ENCODE data around the gene AVP. TPM values are rescaled to one million over a fixed set of nuclear protein-coding genes. Genes with fewer than 3 reads are reported as not detected.
"Not testable (repeated sequence)": the region's sequence is repeated elsewhere in the genome, so short reads cannot be mapped to it uniquely, and the experiment has no call there.

AVP gene, protein sequence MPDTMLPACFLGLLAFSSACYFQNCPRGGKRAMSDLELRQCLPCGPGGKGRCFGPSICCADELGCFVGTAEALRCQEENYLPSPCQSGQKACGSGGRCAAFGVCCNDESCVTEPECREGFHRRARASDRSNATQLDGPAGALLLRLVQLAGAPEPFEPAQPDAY
- not detected for polyA plus RNA-seq (2012; ENCODE audit: low read depth, missing spikeins)

DNA sequence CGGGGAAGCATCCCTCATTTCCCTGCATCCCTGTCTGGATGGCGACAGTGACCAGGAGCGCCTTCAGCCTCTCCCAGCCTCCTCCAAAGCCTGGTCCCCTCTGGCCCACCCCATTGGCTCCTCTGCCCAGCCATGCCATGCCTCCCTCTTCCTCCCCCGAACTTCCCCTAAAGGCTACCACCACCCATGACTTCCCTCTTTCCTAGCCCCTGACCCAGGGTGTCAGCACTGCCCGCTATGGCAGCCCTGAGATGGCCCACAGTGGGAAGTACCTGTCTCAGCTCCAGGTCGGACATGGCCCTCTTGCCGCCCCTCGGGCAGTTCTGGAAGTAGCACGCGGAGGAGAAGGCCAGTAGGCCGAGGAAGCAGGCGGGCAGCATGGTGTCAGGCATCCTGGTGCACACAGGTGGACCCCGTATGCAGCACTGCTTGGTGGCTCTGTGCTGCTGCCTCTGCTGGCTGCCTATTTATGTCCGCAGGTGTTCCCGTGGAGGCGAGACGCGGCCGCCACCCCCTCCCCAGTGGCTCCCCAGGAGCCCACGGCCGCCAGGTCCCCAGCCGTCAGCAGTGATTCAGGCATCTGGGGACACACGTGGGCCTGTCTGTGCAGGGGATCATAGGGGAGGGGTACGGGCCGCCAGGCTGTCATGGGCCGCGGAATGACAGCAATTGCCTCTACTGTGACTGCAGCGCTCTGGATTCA, at the start of gene AVP:
TSS of gene AVP (minus strand) at position 442 of the 703 bp plus-strand sequence. CDS start at position 392, 50 bp downstream.
- no peak for DNase-seq (ENCODE audit: insufficient read length, low spot score)
- FAIRE-seq = no peak
- TF ChIP-seq TAF1 (IDR thresholded peaks at IDR 0.05; ENCODE audit: low read depth, low read length) (no peak), POLR2A (IDR thresholded peaks at IDR 0.05; ENCODE audit: low read depth, low read length) (no peak), POLR2AphosphoS5 (IDR thresholded peaks at IDR 0.05; ENCODE audit: low read depth, low read length) (no peak), PAX5 (IDR thresholded peaks at IDR 0.05; ENCODE audit: insufficient read depth, low read length, severe bottlenecking) (no peak)

DNA sequence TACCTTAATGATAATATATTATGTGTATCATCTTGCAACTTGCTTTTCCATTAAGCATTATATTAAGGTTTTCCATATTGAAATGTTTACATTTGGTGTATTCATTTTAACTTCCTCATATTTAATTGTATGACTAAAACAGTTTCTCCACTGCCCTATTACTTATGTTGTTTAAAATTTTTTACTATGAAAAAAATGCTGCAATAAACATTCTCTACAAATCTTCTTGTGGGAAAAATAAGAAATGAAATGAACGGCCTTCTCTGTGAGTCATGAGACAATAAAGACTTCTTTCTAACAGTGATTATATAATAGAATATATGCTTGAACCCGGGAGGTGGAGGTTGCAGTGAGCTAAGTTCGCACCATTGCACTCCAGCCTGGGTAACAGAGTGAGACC, 49.6 kb upstream of the AVP start:
- no peak for TF ChIP-seq POLR2A (IDR thresholded peaks at IDR 0.05; ENCODE audit: low read depth, low read length)
- TF ChIP-seq PAX5 (IDR thresholded peaks at IDR 0.05; ENCODE audit: insufficient read depth, low read length, severe bottlenecking) = no peak
- TF ChIP-seq TAF1 (IDR thresholded peaks at IDR 0.05; ENCODE audit: low read depth, low read length) = no peak
- DNase-seq (ENCODE audit: insufficient read length, low spot score) = no peak
- FAIRE-seq = no peak

DNA sequence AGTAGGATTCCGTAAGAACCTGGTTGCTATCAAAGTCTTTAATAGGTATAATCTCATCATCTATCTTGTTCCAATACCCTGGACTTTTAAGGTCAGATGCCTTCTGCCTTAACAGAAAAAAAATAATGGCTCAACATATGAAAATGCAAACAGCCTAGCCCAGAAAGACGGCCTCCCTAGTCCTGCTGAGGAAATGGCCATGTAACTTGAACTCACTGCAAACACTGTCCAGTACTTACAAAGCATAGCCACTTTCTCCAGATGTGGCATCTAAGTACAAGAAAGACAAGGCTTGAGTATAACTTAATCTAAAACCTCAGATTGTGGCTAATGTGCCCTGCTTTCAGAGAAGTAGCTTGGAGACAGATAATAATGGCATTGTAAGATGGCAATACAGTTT, 48.6 kb upstream of the AVP start:
- DNase-seq (ENCODE audit: insufficient read length, low spot score) (no peak), FAIRE-seq (no peak)
- no peak for TF ChIP-seq PAX5 (IDR thresholded peaks at IDR 0.05; ENCODE audit: insufficient read depth, low read length, severe bottlenecking)
- no peak for TF ChIP-seq POLR2AphosphoS5 (IDR thresholded peaks at IDR 0.05; ENCODE audit: low read depth, low read length)
- TF ChIP-seq POU2F2 (IDR thresholded peaks at IDR 0.05; ENCODE audit: low read depth, low read length) = no peak
- TF ChIP-seq POLR2A (IDR thresholded peaks at IDR 0.05; ENCODE audit: low read depth, low read length) = no peak
- no peak for TF ChIP-seq SPI1 (IDR thresholded peaks at IDR 0.05; ENCODE audit: low read depth, low read length)

DNA sequence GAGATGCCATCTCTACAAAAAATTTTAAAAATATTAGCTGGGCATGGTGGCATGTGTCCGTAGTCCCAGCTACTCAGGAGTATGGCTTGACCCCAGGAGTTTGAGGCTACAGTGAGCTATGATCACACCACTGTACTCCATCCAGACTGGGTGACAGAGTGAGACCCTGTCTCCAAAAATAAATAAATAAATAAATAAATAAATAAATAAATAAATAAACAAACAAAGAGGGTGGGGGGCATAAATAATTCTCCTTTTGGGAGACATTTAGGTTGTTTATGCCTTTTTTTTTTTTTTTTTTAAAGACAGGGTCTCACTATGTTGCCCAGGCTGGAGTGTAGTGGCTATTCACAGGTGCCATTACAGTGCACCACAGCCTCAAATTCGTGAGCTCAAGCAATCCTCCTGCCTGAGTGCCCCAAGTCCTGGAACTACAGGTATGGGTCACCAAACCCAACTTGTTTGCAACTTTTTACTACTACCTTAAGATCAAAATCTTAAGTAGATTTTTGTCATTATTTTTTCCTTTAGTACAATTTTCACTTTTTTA, 45.6 kb upstream of the AVP start:
- DNase-seq (ENCODE audit: insufficient read length, low spot score) (no peak), FAIRE-seq (no peak)
- TF ChIP-seq PAX5 (IDR thresholded peaks at IDR 0.05; ENCODE audit: insufficient read depth, low read length, severe bottlenecking) = no peak
- no peak for TF ChIP-seq POU2F2 (IDR thresholded peaks at IDR 0.05; ENCODE audit: low read depth, low read length)
- TF ChIP-seq TAF1 (IDR thresholded peaks at IDR 0.05; ENCODE audit: low read depth, low read length) = no peak
- no peak for TF ChIP-seq SPI1 (IDR thresholded peaks at IDR 0.05; ENCODE audit: low read depth, low read length)

DNA sequence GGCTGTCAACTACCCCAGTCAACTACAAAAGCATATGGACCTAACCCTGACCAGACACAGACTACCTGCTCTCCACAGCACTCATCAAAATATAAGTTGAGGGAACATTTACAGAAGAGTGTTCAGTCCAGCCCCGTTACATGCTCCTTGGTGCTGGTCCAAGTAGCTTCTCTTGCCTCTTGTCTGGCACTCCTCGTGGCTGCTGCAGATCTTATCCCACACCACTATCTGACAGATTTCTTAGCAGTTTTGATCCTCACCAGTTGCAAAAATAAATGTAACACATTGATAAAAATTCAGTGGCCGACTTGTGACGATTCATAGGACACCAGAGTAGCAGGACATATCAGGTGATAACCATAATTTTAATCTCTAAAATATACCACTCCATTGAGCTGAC, 44.6 kb upstream of the AVP start:
- no peak for DNase-seq (ENCODE audit: insufficient read length, low spot score)
- TF ChIP-seq SPI1 (IDR thresholded peaks at IDR 0.05; ENCODE audit: low read depth, low read length) (no peak), POLR2A (IDR thresholded peaks at IDR 0.05; ENCODE audit: low read depth, low read length) (no peak), POLR2AphosphoS5 (IDR thresholded peaks at IDR 0.05; ENCODE audit: low read depth, low read length) (no peak), PAX5 (IDR thresholded peaks at IDR 0.05; ENCODE audit: insufficient read depth, low read length, severe bottlenecking) (no peak), TAF1 (IDR thresholded peaks at IDR 0.05; ENCODE audit: low read depth, low read length) (no peak), POU2F2 (IDR thresholded peaks at IDR 0.05; ENCODE audit: low read depth, low read length) (no peak)
- FAIRE-seq = no peak

DNA sequence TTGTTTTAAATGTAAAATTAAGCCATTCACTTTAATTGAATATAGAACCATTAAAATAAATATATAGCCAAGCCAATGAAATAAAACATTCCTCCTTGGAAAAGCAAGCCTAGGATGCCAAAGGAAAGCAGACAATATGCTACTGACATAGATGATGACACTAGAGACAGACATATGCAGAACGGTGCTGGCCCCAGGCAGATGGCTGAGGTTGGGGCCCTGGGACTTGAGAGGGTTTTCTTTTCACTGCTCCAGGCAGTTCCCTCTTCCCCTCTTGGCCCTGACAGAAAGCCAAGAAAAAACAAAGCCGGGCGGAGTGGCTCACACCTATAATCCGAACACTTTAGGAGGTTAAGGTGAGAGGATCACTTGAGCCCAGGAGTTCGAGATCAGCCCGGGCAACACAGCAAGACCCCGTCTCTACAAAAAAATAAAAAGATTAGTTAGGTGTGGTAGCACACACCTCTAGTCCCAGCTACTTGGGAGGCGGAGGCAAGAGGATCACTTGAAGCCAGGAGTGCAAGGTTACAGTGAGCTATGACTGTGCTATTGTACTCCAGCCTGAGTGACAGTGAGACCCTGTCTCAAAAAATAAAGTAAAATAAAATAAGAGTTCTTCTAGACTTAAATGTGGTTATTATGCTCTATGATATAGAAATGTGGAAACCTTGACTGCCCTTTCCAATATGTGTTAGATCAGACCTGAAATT, 43.9 kb upstream of the AVP start:
- FAIRE-seq = no peak
- no peak for TF ChIP-seq PAX5 (IDR thresholded peaks at IDR 0.05; ENCODE audit: insufficient read depth, low read length, severe bottlenecking)
- no peak for TF ChIP-seq POU2F2 (IDR thresholded peaks at IDR 0.05; ENCODE audit: low read depth, low read length)
- no peak for TF ChIP-seq POLR2A (IDR thresholded peaks at IDR 0.05; ENCODE audit: low read depth, low read length)
- TF ChIP-seq POLR2AphosphoS5 (IDR thresholded peaks at IDR 0.05; ENCODE audit: low read depth, low read length) = no peak
- no peak for TF ChIP-seq TAF1 (IDR thresholded peaks at IDR 0.05; ENCODE audit: low read depth, low read length)
- no peak for TF ChIP-seq SPI1 (IDR thresholded peaks at IDR 0.05; ENCODE audit: low read depth, low read length)

DNA sequence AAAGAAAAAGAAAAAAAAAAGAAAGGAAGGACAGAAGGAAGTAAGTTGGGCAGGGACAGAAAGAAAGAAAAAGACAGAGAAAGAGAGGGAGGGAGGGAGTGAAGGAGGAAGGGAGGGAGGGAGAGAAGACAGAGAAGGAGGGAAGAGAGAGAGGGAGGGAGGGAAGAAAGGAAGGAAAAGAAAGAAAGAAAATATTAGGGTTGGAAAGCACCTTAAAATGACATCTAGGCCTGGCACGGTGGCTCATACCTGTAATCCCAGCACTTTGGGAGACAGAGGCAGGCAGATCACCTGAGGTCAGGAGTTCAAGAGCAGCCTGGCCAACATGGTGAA, 42.0 kb upstream of the AVP start:
- TF ChIP-seq POLR2A (IDR thresholded peaks at IDR 0.05; ENCODE audit: low read depth, low read length) = no peak
- TF ChIP-seq POLR2AphosphoS5 (IDR thresholded peaks at IDR 0.05; ENCODE audit: low read depth, low read length) = no peak
- TF ChIP-seq SPI1 (IDR thresholded peaks at IDR 0.05; ENCODE audit: low read depth, low read length) = no peak
- TF ChIP-seq POU2F2 (IDR thresholded peaks at IDR 0.05; ENCODE audit: low read depth, low read length) = no peak
- no peak for TF ChIP-seq TAF1 (IDR thresholded peaks at IDR 0.05; ENCODE audit: low read depth, low read length)
- TF ChIP-seq PAX5 (IDR thresholded peaks at IDR 0.05; ENCODE audit: insufficient read depth, low read length, severe bottlenecking) = no peak
- DNase-seq (ENCODE audit: insufficient read length, low spot score) = no peak

More for the DNA sequence above, 43.9 kb upstream of the AVP start:
- no peak for DNase-seq (ENCODE audit: insufficient read length, low spot score)

DNA sequence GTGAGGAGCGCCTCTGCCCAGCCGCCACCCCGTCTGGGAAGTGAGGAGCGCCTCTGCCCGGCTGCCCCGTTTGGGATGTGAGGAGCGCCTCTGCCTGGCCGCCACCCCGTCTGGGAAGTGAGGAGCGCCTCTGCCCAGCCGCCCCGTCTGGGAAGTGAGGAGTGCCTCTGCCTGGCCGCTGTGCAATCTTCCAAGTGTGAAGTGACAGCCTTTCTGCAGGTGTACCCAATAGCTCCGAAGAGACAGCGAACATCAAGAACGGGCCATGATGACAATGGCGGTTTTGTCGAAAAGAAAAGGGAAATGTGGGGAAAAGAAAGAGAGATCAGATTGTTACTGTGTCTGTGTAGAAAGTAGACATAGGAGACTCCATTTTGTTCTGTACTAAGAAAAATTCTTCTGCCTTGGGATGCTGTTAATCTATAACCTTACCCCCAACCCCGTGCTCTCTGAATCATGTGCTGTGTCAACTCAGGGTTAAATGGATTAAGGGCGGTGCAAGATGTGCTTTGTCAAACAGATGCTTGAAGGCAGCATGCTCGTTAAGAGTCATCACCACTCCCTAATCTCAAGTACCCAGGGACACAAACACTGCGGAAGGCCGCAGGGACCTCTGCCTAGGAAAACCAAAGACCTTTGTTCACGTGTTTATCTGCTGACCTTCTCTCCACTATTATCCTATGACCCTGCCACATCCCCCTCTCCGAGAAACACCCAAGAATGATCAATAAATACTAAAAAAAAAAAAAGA, 41.4 kb upstream of the AVP start:
- not testable (repeated sequence) for FAIRE-seq; DNase-seq (ENCODE audit: insufficient read length, low spot score)

More for the DNA sequence above, 42.0 kb upstream of the AVP start:
- no peak for FAIRE-seq

DNA sequence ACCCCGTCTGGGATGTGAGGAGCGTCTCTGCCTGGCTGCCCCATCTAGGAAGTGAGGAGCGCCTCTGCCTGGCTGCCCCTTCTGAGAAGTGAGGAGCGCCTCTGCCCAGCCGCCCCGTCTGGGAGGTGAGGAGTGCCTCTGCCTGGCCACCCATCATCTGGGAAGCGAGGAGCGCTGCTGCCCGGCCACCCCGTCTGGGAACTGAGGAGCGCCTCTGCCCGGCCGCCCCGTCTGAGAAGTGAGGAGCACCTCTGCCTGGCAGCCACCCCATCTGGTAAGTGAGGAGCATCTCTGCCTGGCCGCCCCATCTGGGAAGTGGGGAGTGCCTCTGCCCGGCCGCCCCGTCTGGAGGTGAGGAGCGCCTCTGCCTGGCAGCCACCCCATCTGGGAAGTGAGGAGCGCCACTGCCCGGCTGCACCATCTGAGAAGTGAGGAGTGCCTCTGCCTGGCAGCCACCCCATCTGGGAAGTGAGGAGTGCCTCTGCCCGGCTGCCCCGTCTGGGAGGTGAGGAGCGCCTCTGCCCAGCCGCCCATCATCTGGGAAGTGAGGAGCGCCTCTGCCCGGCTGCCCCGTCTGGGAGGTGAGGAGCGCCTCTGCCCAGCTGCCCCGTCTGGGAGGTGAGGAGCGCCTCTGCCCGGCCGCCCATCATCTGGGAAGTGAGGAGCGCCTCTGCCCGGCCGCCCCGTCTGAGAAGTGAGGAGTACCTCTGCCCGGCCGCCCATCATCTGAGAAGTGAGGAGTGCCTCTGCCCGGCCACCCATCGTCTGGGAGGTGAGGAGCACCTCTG, 40.4 kb upstream of the AVP start:
- FAIRE-seq = not testable (repeated sequence)

DNA sequence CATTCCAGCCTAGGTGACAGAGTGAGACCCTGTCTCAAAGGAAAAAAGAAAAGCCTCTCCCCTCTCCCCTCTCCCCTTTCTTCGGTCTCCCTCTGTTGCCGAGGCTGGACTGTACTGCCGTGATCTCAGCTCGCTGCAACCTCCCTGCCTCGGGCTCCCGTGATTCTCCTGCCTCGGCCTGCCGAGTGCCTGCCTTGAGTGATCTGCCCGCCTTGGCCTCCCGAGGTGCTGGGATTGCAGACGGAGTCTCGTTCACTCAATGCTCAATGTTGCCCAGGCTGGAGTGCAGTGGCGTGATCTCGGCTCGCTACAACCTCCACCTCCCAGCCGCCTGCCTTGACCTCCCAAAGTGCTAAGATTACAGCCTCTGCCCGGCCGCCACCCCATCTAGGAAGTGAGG, 39.6 kb upstream of the AVP start:
- FAIRE-seq; DNase-seq (ENCODE audit: insufficient read length, low spot score): not testable (repeated sequence)

More for the DNA sequence above, 40.4 kb upstream of the AVP start:
- not testable (repeated sequence) for DNase-seq (ENCODE audit: insufficient read length, low spot score)

Data from GM12891 (cell line).